Medulla oblongata (tissue), 1 donor: ENCODE measurements around the gene PLA2G12B.
"Not testable (repeated sequence)": the region's sequence is repeated elsewhere in the genome, so short reads cannot be mapped to it uniquely, and the experiment has no call there.

ENCODE experiments used
- DNase-seq: peaks from one replicate; pipeline ENCODE4 v3.0.0-alpha.2; 2015; ENCODE audit errors: extremely low spot score

The PLA2G12B gene

GRCh38 chr10:72935361-72935760 lies 19.2 kb downstream of the PLA2G12B start:
- DNase-seq, result no peak

- no peak for DNase-seq
Observed at GRCh38 chr10:72932259-72933015, 22.2 kb downstream of the PLA2G12B start.

- no peak for DNase-seq
Observed at GRCh38 chr10:72930276-72930675, 24.3 kb downstream of the PLA2G12B start.

- DNase-seq, result no peak
Observed at GRCh38 chr10:72928798-72929197, 25.8 kb downstream of the PLA2G12B start.

GRCh38 chr10:72927485-72927884 lies 27.1 kb downstream of the PLA2G12B start:
- no peak for DNase-seq

GRCh38 chr10:72925951-72926465 lies 28.6 kb downstream of the PLA2G12B start:
- no peak for DNase-seq

GRCh38 chr10:72924351-72924750 lies 30.3 kb downstream of the PLA2G12B start:
- DNase-seq, result no peak

- DNase-seq, result not testable (repeated sequence)
Observed at GRCh38 chr10:72921147-72921683, 33.4 kb downstream of the PLA2G12B start.

GRCh38 chr10:72918352-72918751 lies 36.3 kb downstream of the PLA2G12B start:
- no peak for DNase-seq

- not testable (repeated sequence) for DNase-seq
Observed at GRCh38 chr10:72917803-72918332, 36.7 kb downstream of the PLA2G12B start.

- not testable (repeated sequence) for DNase-seq
Observed at GRCh38 chr10:72917201-72917600, 37.4 kb downstream of the PLA2G12B start.

GRCh38 chr10:72913287-72913686 lies 41.3 kb downstream of the PLA2G12B start:
- DNase-seq, result no peak

GRCh38 chr10:72912736-72913135 lies 41.9 kb downstream of the PLA2G12B start:
- DNase-seq, result no peak

- DNase-seq, result no peak
Observed at GRCh38 chr10:72911758-72912157, 42.8 kb downstream of the PLA2G12B start.

GRCh38 chr10:72910705-72911104 lies 43.9 kb downstream of the PLA2G12B start:
- no peak for DNase-seq

- DNase-seq, result no peak
Observed at GRCh38 chr10:72906446-72906845, 48.2 kb downstream of the PLA2G12B start.

- DNase-seq, result no peak
Observed at GRCh38 chr10:72904806-72905205, 49.8 kb downstream of the PLA2G12B start.

- not testable (repeated sequence) for DNase-seq
Observed at GRCh38 chr10:72903941-72904446, 50.6 kb downstream of the PLA2G12B start.

- no peak for DNase-seq
Observed at GRCh38 chr10:72899545-72899944, 55.1 kb downstream of the PLA2G12B start.

GRCh38 chr10:72898616-72899015 lies 56.0 kb downstream of the PLA2G12B start:
- no peak for DNase-seq

- DNase-seq, result no peak
Observed at GRCh38 chr10:72895236-72895850, 59.3 kb downstream of the PLA2G12B start.

- no peak for DNase-seq
Observed at GRCh38 chr10:72893136-72893798, 61.3 kb downstream of the PLA2G12B start, which contains the start of gene OIT3. Gene OIT3, plus strand, starts transcription at chr10:72893739. Its CDS starts 60 bp downstream, at chr10:72893799.
